ENCODE measurements around the gene TRIM10. TPM values are rescaled to one million over a fixed set of nuclear protein-coding genes. Genes with fewer than 3 reads are reported as not detected.
A peak's percentile ranks its signal among the peaks of the same experiment; 100 is the strongest.

The TRIM10 gene
- total and polyA plus RNA-seq, 2 experiments from 2014 or later = 0.11 TPM; not detected in 1

GRCh38 chr6:30111266-30111856 is 49.6 kb downstream of the TRIM10 start:
- TF ChIP-seq EZH2phosphoT487 (IDR thresholded peaks at IDR 0.05; ENCODE audit: insufficient read depth, low read depth) (no peak), EZH2 (IDR thresholded peaks at IDR 0.05; ENCODE audit: insufficient read depth, poor library complexity, severe bottlenecking) (peak; percentile 48)
- H3K9me2 ChIP-seq (ENCODE audit: insufficient read depth) = no peaks in the 10 kb centered on the region
- no peak overlapping the region for H3K4me2 ChIP-seq (ENCODE audit: unreplicated experiment)
- no peak for DNase-seq
- H3K4me3 ChIP-seq = no peak overlapping the region
- no peak overlapping the region for H3K9ac ChIP-seq
- no peaks in the 10 kb centered on the region for H3F3A ChIP-seq (ENCODE audit: insufficient read depth)
- peaks cover 50% of the 10 kb centered on the region for H3K27me3 ChIP-seq (replicated peaks; ENCODE audit: insufficient read depth)
- WGBS, 2 experiments (ENCODE audit: low coverage in 1 of 2, low lambda C conversion rate in 2 of 2, missing lambda C conversion rate in 2 of 2) = 44 to 51% methylated on average over 27 of the region's 27 CpGs
- no peak overlapping the region for H3K27ac ChIP-seq
- no peaks in the 10 kb centered on the region for H3K79me2 ChIP-seq (ENCODE audit: insufficient read depth)
- no peaks in the 10 kb centered on the region for H4K20me1 ChIP-seq (ENCODE audit: insufficient read depth)
- H3K9me3 ChIP-seq (ENCODE audit: low read depth) = no peaks in the 10 kb centered on the region
- in situ Hi-C loops (cut with MboI) = no loop called here
- H2AFZ ChIP-seq = no peak overlapping the region
- no peaks in the 10 kb centered on the region for H3K4me1 ChIP-seq (ENCODE audit: insufficient read depth)
- no peaks in the 10 kb centered on the region for H3K36me3 ChIP-seq (ENCODE audit: low read depth)

- in situ Hi-C loops (cut with MboI) = no loop called here
- Histone ChIP-seq H3K4me1 (ENCODE audit: insufficient read depth) (peaks cover 16% of the 10 kb centered on the region; the same call in 1 of the 2 replicates), H3K4me2 (ENCODE audit: unreplicated experiment) (no peak overlapping the region), H3K27me3 (replicated peaks; ENCODE audit: insufficient read depth) (peaks cover 20% of the 10 kb centered on the region), H3K36me3 (ENCODE audit: low read depth) (no peaks in the 10 kb centered on the region), H3K27ac (no peak overlapping the region), H3K9me2 (ENCODE audit: insufficient read depth) (no peaks in the 10 kb centered on the region), H4K20me1 (ENCODE audit: insufficient read depth) (no peaks in the 10 kb centered on the region), H2AFZ (no peak overlapping the region), H3K4me3 (no peak overlapping the region), H3K79me2 (ENCODE audit: insufficient read depth) (no peaks in the 10 kb centered on the region), H3K9me3 (ENCODE audit: low read depth) (no peaks in the 10 kb centered on the region), H3K9ac (no peak overlapping the region), H3F3A (ENCODE audit: insufficient read depth) (peaks cover 9% of the 10 kb centered on the region; the same call in 1 of the 2 replicates)
- no peak for DNase-seq
- 91 to 93% methylated on average over 2 of the region's 2 CpGs for WGBS, 2 experiments (ENCODE audit: low coverage in 1 of 2, low lambda C conversion rate in 2 of 2, missing lambda C conversion rate in 2 of 2)
- TF ChIP-seq EZH2 (IDR thresholded peaks at IDR 0.05; ENCODE audit: insufficient read depth, poor library complexity, severe bottlenecking) (no peak), EZH2phosphoT487 (IDR thresholded peaks at IDR 0.05; ENCODE audit: insufficient read depth, low read depth) (no peak)
Measured at GRCh38 chr6:30104661-30105060, 56.4 kb downstream of the TRIM10 start.

- Histone ChIP-seq H3K9me3 (ENCODE audit: low read depth) (no peaks in the 10 kb centered on the region), H3F3A (ENCODE audit: insufficient read depth) (peaks cover 9% of the 10 kb centered on the region; the same call in 1 of the 2 replicates), H3K4me2 (ENCODE audit: unreplicated experiment) (peak overlapping the region; percentile 93), H3K36me3 (ENCODE audit: low read depth) (no peaks in the 10 kb centered on the region), H2AFZ (peak overlapping the region; percentile 95), H3K9me2 (ENCODE audit: insufficient read depth) (no peaks in the 10 kb centered on the region), H4K20me1 (ENCODE audit: insufficient read depth) (no peaks in the 10 kb centered on the region), H3K9ac (no peak overlapping the region), H3K27me3 (replicated peaks; ENCODE audit: insufficient read depth) (peaks cover 20% of the 10 kb centered on the region), H3K4me1 (ENCODE audit: insufficient read depth) (peaks cover 16% of the 10 kb centered on the region; the same call in 1 of the 2 replicates), H3K27ac (no peak overlapping the region), H3K79me2 (ENCODE audit: insufficient read depth) (no peaks in the 10 kb centered on the region), H3K4me3 (peak overlapping the region; percentile 74)
- no peak for TF ChIP-seq EZH2 (IDR thresholded peaks at IDR 0.05; ENCODE audit: insufficient read depth, poor library complexity, severe bottlenecking)
- TF ChIP-seq EZH2phosphoT487 (IDR thresholded peaks at IDR 0.05; ENCODE audit: insufficient read depth, low read depth) = no peak
- DNase-seq = no peak
- WGBS, 2 experiments (ENCODE audit: low coverage in 1 of 2, low lambda C conversion rate in 2 of 2, missing lambda C conversion rate in 2 of 2) = 45 to 49% methylated on average over 3 of the region's 3 CpGs
- in situ Hi-C loops (cut with MboI) = no loop called here
Measured at GRCh38 chr6:30103872-30104179, 57.2 kb downstream of the TRIM10 start.

GRCh38 chr6:30102970-30103871 is 57.8 kb downstream of the TRIM10 start:
- H3K9ac ChIP-seq = 0 out of 2 replicates have a peak overlapping the region, but pooled peaks have one; percentile 11
- H3K9me3 ChIP-seq (ENCODE audit: low read depth) = no peaks in the 10 kb centered on the region
- H3F3A ChIP-seq (ENCODE audit: insufficient read depth) = peaks cover 9% of the 10 kb centered on the region; the same call in 1 of the 2 replicates
- H3K4me2 ChIP-seq (ENCODE audit: unreplicated experiment) = peak overlapping the region; percentile 93
- 3% methylated on average over 36 of the region's 36 CpGs for WGBS, 2 experiments (ENCODE audit: low coverage in 1 of 2, low lambda C conversion rate in 2 of 2, missing lambda C conversion rate in 2 of 2)
- in situ Hi-C loops (cut with MboI) = no loop called here
- peaks cover 23% of the 10 kb centered on the region for H3K27me3 ChIP-seq (replicated peaks; ENCODE audit: insufficient read depth)
- no peak for TF ChIP-seq EZH2 (IDR thresholded peaks at IDR 0.05; ENCODE audit: insufficient read depth, poor library complexity, severe bottlenecking)
- TF ChIP-seq EZH2phosphoT487 (IDR thresholded peaks at IDR 0.05; ENCODE audit: insufficient read depth, low read depth) = no peak
- H2AFZ ChIP-seq = peak overlapping the region; percentile 95
- peak overlapping the region; percentile 74 for H3K4me3 ChIP-seq
- H3K4me1 ChIP-seq (ENCODE audit: insufficient read depth) = peaks cover 16% of the 10 kb centered on the region; the same call in 1 of the 2 replicates
- H3K79me2 ChIP-seq (ENCODE audit: insufficient read depth) = no peaks in the 10 kb centered on the region
- no peak overlapping the region for H3K27ac ChIP-seq
- peak; percentile 91 for DNase-seq
- H3K36me3 ChIP-seq (ENCODE audit: low read depth) = no peaks in the 10 kb centered on the region
- H3K9me2 ChIP-seq (ENCODE audit: insufficient read depth) = no peaks in the 10 kb centered on the region
- H4K20me1 ChIP-seq (ENCODE audit: insufficient read depth) = no peaks in the 10 kb centered on the region
